HG02970 (cell line): Measurements from ENCODE around the gene PKNOX1.
"Not testable (repeated sequence)": the region's sequence is repeated elsewhere in the genome, so short reads cannot be mapped to it uniquely, and the experiment has no call there.

Experiments used
- ATAC-seq: cut with Tn5 transposase; IDR thresholded peaks from one replicate; pipeline ENCODE4 v1.9.1; 2021; ENCODE audit warnings: mild to moderate bottlenecking, moderate library complexity, moderate number of reproducible peaks; ENCODE audit not compliant: unreplicated experiment, low FRiP score

Gene PKNOX1

GRCh38 chr21:42981214-42981523, 6.8 kb downstream of the PKNOX1 start:
- ATAC-seq: no peak

- ATAC-seq: no peak
Observed at GRCh38 chr21:42981862-42982261, 7.5 kb downstream of the PKNOX1 start.

GRCh38 chr21:42983103-42983502, 8.7 kb downstream of the PKNOX1 start:
- no peak for ATAC-seq

GRCh38 chr21:42983869-42984268, 9.5 kb downstream of the PKNOX1 start:
- ATAC-seq: no peak

GRCh38 chr21:42986125-42986783, 11.9 kb downstream of the PKNOX1 start:
- ATAC-seq: no peak

- no peak for ATAC-seq
Observed at GRCh38 chr21:42988236-42988965, 14.0 kb downstream of the PKNOX1 start.

- ATAC-seq: not testable (repeated sequence)
Observed at GRCh38 chr21:42989370-42989769, 15.0 kb downstream of the PKNOX1 start.

- ATAC-seq: no peak
Observed at GRCh38 chr21:42989816-42990650, 15.7 kb downstream of the PKNOX1 start.

GRCh38 chr21:42991992-42992740, 17.8 kb downstream of the PKNOX1 start:
- no peak for ATAC-seq

- no peak for ATAC-seq
Observed at GRCh38 chr21:42993051-42993712, 18.8 kb downstream of the PKNOX1 start.

- ATAC-seq: no peak
Observed at GRCh38 chr21:42997053-42997452, 22.7 kb downstream of the PKNOX1 start.

GRCh38 chr21:42997983-42998382, 23.6 kb downstream of the PKNOX1 start:
- ATAC-seq: not testable (repeated sequence)

GRCh38 chr21:42999152-42999551, 24.8 kb downstream of the PKNOX1 start:
- ATAC-seq: not testable (repeated sequence)

- ATAC-seq: not testable (repeated sequence)
Observed at GRCh38 chr21:43000041-43000440, 25.7 kb downstream of the PKNOX1 start.

- no peak for ATAC-seq
Observed at GRCh38 chr21:43001316-43001715, 27.0 kb downstream of the PKNOX1 start.

- no peak for ATAC-seq
Observed at GRCh38 chr21:43004926-43005325, 30.6 kb downstream of the PKNOX1 start.

GRCh38 chr21:43005635-43006034, 31.3 kb downstream of the PKNOX1 start:
- ATAC-seq: no peak

GRCh38 chr21:43006051-43006873, 31.9 kb downstream of the PKNOX1 start:
- ATAC-seq: not testable (repeated sequence)

- ATAC-seq: no peak
Observed at GRCh38 chr21:43006874-43007208, 32.5 kb downstream of the PKNOX1 start.
